GM18517 (cell line): ENCODE measurements around the gene EFHC2.
"Not testable (repeated sequence)": the region's sequence is repeated elsewhere in the genome, so short reads cannot be mapped to it uniquely, and the experiment has no call there.

Experiments
- ATAC-seq: cut with Tn5 transposase; IDR thresholded peaks from one replicate; pipeline ENCODE4 v1.9.1; 2021; ENCODE audit warnings: mild to moderate bottlenecking, moderate library complexity; ENCODE audit not compliant: unreplicated experiment

EFHC2 gene

GRCh38 chrX:44234541-44234940, 108.9 kb downstream of the EFHC2 start:
- no peak for ATAC-seq

- ATAC-seq: no peak
Measured at GRCh38 chrX:44234116-44234515, 109.4 kb downstream of the EFHC2 start.

GRCh38 chrX:44232081-44232480, 111.4 kb downstream of the EFHC2 start:
- ATAC-seq: no peak

- no peak for ATAC-seq
Measured at GRCh38 chrX:44228621-44229020, 114.9 kb downstream of the EFHC2 start.

GRCh38 chrX:44227991-44228390, 115.5 kb downstream of the EFHC2 start:
- no peak for ATAC-seq

- no peak for ATAC-seq
Measured at GRCh38 chrX:44225667-44226066, 117.8 kb downstream of the EFHC2 start.

GRCh38 chrX:44224760-44225159, 118.7 kb downstream of the EFHC2 start:
- no peak for ATAC-seq

- ATAC-seq: no peak
Measured at GRCh38 chrX:44223150-44223549, 120.3 kb downstream of the EFHC2 start.

DNA sequence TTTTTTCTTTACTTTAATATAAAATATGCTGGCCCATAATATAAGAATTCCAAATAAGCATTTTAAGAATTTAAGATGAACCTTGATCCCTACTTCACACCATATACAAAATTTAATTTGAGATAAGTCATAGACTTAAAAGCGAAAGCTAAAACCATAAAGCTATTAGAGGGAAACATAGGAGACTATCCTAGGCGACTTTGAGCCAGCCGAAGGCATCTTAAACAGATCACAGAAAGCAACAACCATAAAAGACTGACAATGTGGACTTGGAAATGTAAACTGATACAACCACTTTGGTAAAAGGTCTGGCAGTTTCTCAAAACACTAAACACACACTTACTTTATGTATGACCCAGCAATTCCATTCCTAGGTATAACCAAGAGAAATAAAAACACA, 125.0 kb downstream of the EFHC2 start:
- ATAC-seq: no peak

GRCh38 chrX:44216171-44216570, 127.3 kb downstream of the EFHC2 start:
- ATAC-seq: no peak

DNA sequence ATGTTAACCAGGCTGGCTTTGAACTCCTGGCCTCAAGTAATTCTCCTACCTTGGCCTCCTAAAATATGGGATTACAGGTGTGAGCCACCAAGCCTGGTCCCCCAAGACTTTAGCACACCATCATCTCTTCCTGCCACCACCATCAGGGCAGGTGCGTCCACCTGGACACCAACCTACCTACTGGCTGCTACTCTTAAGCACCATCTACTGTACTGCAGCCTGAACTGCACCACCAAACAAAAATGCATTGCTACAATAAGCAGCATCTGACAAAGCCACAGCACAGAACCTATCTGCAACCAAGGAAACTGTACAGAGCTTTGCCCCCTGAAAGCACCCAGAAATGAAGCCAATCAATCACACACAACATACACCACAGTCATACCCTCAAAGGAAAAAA, 139.7 kb downstream of the EFHC2 start:
- ATAC-seq: no peak

GRCh38 chrX:44202596-44202995, 140.9 kb downstream of the EFHC2 start:
- ATAC-seq: no peak

DNA sequence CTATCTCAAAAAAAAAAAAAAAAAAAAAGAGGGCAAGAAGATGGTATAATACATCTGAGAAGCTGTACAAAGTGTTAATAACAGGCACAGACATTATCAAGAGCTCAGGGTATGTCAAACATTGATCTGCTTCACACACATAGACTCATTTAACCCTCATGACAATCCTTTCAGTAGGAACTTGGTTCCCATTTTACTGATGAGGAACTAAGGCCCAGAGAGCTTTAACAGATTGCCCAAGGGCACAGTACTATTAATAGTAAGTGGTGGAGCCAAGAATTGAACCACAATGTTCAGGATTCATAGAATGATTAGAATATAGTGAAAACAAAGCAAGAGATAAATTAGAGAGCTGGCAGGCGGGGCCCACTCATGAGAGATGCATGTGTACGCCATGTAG, 154.4 kb downstream of the EFHC2 start:
- no peak for ATAC-seq

DNA sequence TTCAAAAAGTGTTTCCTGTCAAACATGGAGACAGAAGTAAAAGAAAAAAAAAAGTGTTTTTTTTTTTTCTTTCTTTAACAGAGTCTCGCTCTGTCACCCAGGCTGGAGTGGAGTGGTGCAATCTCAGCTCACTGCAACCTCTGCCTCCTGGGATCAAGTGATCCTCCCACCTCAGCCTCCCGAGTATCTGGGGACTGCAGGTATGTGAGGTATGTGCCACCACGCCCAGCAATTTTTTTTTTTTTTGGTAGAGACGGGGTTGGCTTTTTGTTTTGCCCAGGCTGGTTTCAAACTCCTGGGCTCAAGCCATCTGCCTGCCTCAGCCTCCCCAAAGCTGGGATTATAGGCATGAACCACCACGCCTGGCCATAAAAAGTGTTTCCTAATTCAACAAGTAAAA, 155.6 kb downstream of the EFHC2 start:
- ATAC-seq: not testable (repeated sequence)

DNA sequence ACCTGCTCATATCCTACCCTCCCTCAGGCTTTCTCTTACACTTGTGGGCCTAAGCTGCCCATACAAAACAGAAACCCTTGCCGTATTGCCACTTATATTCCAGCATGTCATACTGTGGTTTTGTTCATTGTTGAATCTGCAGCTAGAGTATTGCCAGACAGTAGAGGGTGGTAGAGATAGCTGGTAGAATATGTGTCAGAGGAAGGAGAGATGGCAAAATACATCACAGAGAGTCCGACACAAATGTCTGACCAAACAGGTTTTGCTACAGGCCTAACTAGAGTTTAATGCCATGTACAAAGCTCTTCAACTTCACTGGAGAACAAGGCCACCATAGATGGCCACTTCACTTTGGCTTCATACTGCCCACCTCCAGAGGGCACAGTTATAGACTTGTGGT, 160.1 kb downstream of the EFHC2 start:
- ATAC-seq: no peak

DNA sequence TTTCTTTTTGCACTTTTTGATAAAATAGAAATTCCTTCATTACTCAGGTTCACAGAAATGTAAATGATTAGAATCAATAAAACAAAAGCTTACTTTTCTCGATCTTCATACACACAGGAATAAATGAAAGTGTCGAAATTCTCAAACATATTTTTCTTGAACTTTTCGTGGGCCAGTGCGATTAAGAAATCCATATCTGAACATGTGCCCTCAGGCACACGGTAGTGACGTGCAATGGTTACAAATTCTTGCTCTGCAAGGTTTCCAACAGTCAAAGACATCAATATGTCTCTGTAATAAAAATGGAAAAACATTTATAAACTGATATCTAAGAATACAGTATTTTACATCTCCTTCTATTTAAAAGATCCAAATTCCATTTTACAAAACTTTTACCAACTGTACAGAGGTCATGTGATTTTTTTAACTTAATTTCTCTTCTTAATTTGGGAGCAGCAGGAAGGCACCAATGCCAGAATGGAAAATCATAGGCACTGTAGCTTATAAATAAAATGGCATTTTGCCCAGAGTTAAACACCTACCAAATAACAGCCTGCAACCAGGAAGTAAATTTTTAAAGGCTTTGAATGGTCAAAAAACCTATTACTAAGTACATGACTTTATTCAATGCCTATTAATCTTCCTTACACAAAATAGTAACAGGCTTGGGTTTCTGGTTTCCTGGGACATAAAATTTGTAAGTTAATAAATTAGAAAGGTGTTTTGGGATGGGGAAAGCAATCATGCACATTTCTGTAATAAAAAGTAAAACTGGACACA, 165.0 kb downstream of the EFHC2 start:
- no peak for ATAC-seq

DNA sequence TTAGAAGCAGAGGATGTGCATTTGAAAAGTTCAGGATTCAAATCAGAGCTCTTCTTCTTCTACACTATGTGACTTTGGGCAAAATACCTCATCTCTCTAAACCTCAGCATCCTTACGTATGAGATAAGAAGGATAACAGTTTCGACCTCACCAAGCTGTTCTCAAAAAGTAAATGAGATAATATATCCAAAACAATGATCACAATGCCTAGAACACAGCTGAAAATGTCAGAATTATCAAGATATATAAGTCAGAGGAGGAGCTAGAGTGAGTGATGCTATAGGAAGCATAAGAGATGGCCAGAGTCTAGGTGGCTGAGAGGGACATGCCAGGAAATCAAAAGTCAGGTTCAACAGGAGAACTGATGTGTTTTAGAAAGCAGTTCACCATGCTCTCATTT, 168.0 kb downstream of the EFHC2 start:
- ATAC-seq: no peak

GRCh38 chrX:44174061-44174460, 169.4 kb downstream of the EFHC2 start:
- ATAC-seq: no peak

GRCh38 chrX:44173219-44173618, 170.3 kb downstream of the EFHC2 start:
- ATAC-seq: no peak

- no peak for ATAC-seq
Measured at GRCh38 chrX:44167116-44167515, 176.4 kb downstream of the EFHC2 start.

DNA sequence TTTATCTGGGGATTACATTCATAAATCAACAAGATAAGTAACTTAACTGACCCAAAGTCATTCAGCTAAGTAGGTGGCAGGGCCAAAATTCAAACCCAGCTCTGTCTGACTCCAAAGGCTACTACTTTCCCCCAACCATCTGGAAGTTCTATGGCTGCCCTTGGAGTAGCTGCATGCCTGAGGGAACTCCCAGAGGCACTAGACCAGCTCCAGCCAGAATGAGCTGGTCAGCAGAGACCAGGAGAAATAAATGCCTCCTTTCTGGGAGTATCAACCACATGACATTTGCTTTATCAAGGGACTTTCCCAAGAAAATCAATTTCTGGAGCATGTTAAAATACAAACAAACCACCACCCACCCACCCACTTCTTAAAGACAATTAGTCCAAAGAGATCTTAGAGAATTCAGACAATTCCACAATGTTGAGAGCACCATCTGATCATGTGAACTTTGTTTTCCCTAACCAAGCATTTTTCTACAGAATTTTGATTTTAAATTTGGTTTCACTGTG, 180.5 kb downstream of the EFHC2 start:
- ATAC-seq: no peak

- ATAC-seq: no peak
Measured at GRCh38 chrX:44157858-44158257, 185.6 kb downstream of the EFHC2 start.

GRCh38 chrX:44157283-44157682, 186.2 kb downstream of the EFHC2 start:
- no peak for ATAC-seq
